OCI-LY3 (cell line): Measurements from ENCODE around the gene CUX1.

Experiments used
- H2AFZ ChIP-seq: fragments of 200-600, 300-600 bp; shearing (Covaris generic); 2 replicates; pipeline ENCODE4 v1.6.0; 2014; ENCODE audit warnings: antibody characterized with exemption, low read depth, low read length
- H3K27ac ChIP-seq: fragments of 200-600, 300-600 bp; sonication (generic); 2 replicates; pipeline ENCODE4 v1.5.1; 2014; ENCODE audit warnings: mild to moderate bottlenecking, low read length, moderate library complexity, mixed read lengths
- H3K27me3 ChIP-seq: fragments of 200-600, 300-600 bp; sonication (generic); 2 replicates; pipeline ENCODE4 v1.6.1; 2014; ENCODE audit warnings: low read depth, low read length, mixed read lengths
- H3K36me3 ChIP-seq: fragments of 200-600, 300-600 bp; sonication (generic); replicated peaks from 2 replicates; pipeline ENCODE3; 2014; ENCODE audit warnings: low read depth, low read length, mixed read lengths
- H3K4me1 ChIP-seq: fragments of 300-600, 200-600 bp; sonication (generic); 2 replicates; pipeline ENCODE4 v1.6.1; 2014; ENCODE audit warnings: low read length, mixed read lengths
- H3K4me2 ChIP-seq: fragments of 200-600, 300-600 bp; sonication (generic); 2 replicates; pipeline ENCODE4 v1.6.1; 2014; ENCODE audit warnings: low read length, mixed read lengths
- H3K4me3 ChIP-seq: fragments of 300-600, 200-600 bp; sonication (generic); 2 replicates; pipeline ENCODE4 v1.5.1; 2014; ENCODE audit warnings: antibody characterized with exemption, mild to moderate bottlenecking, low read length, moderate library complexity
- H3K79me2 ChIP-seq: fragments of 300-600, 200-600 bp; shearing (Covaris generic); 2 replicates; pipeline ENCODE4 v1.6.1; 2014; ENCODE audit warnings: mild to moderate bottlenecking, low read length, mixed read lengths
- H3K9ac ChIP-seq: fragments of 300-600, 200-600 bp; shearing (Covaris generic); 2 replicates; pipeline ENCODE4 v1.6.0; 2014; ENCODE audit warnings: mild to moderate bottlenecking, low read length, moderate library complexity
- H3K9me3 ChIP-seq: fragments of 200-600, 300-600 bp; shearing (Covaris generic); 2 replicates; pipeline ENCODE4 v1.6.1; 2014; ENCODE audit warnings: low read length, mixed read lengths; ENCODE audit not compliant: insufficient read depth
- H4K20me1 ChIP-seq: fragments of 200-600, 300-600 bp; sonication (generic); 2 replicates; pipeline ENCODE4 v1.6.1; 2016; ENCODE audit warnings: low read length, mixed read lengths; ENCODE audit not compliant: insufficient read depth
- CTCF ChIP-seq: fragments of 200-600, 300-600 bp; sonication (generic); IDR thresholded peaks from 2 replicates; pipeline ENCODE4 v1.5.1; 2014; ENCODE audit warnings: antibody characterized with exemption, low read length, low read depth
- EZH2phosphoT487 ChIP-seq: fragments of 200-600 bp; shearing (Covaris generic); IDR thresholded peaks from 2 replicates; pipeline ENCODE4 v1.6.1; 2018; ENCODE audit warnings: antibody characterized with exemption, mixed run types, low read depth

CUX1 gene

GRCh38 chr7:102069931-102070629, 252.7 kb downstream of the CUX1 start:
- no peaks in the 10 kb centered on the region for H3K9me3 ChIP-seq
- TF ChIP-seq EZH2phosphoT487, result no peak
- TF ChIP-seq CTCF, result peak; percentile 16; the same call in 1 of the 2 replicates
- H4K20me1 ChIP-seq, result peaks cover 2% of the 10 kb centered on the region; the same call in 1 of the 2 replicates
- H3K9ac ChIP-seq, result no peak overlapping the region
- no peak overlapping the region for H3K4me2 ChIP-seq
- no peaks in the 10 kb centered on the region for H3K27me3 ChIP-seq
- no peak overlapping the region for H2AFZ ChIP-seq
- H3K79me2 ChIP-seq, result no peaks in the 10 kb centered on the region
- peaks cover 5% of the 10 kb centered on the region for H3K4me1 ChIP-seq
- H3K4me3 ChIP-seq, result no peak overlapping the region
- H3K36me3 ChIP-seq, result peaks cover 19% of the 10 kb centered on the region
- no peak overlapping the region for H3K27ac ChIP-seq

- Histone ChIP-seq H3K9me3 (no peaks in the 10 kb centered on the region), H3K79me2 (no peaks in the 10 kb centered on the region), H4K20me1 (no peaks in the 10 kb centered on the region), H3K27ac (no peak overlapping the region), H3K36me3 (peaks cover 19% of the 10 kb centered on the region), H3K9ac (no peak overlapping the region), H3K27me3 (no peaks in the 10 kb centered on the region), H3K4me1 (no peaks in the 10 kb centered on the region), H2AFZ (no peak overlapping the region), H3K4me2 (no peak overlapping the region), H3K4me3 (no peak overlapping the region)
- TF ChIP-seq CTCF, result no peak
- no peak for TF ChIP-seq EZH2phosphoT487
Measured at GRCh38 chr7:102072003-102072402, 254.6 kb downstream of the CUX1 start.

GRCh38 chr7:102072636-102073209, 255.3 kb downstream of the CUX1 start:
- TF ChIP-seq EZH2phosphoT487 (no peak), CTCF (no peak)
- no peak overlapping the region for H3K9ac ChIP-seq
- H3K36me3 ChIP-seq, result peaks cover 19% of the 10 kb centered on the region
- no peaks in the 10 kb centered on the region for H3K79me2 ChIP-seq
- no peaks in the 10 kb centered on the region for H3K4me1 ChIP-seq
- H2AFZ ChIP-seq, result no peak overlapping the region
- no peaks in the 10 kb centered on the region for H3K9me3 ChIP-seq
- H3K27me3 ChIP-seq, result no peaks in the 10 kb centered on the region
- H3K4me3 ChIP-seq, result no peak overlapping the region
- H3K4me2 ChIP-seq, result no peak overlapping the region
- no peak overlapping the region for H3K27ac ChIP-seq
- no peaks in the 10 kb centered on the region for H4K20me1 ChIP-seq

GRCh38 chr7:102073931-102074880, 256.8 kb downstream of the CUX1 start:
- Histone ChIP-seq H4K20me1 (no peaks in the 10 kb centered on the region), H3K4me1 (no peaks in the 10 kb centered on the region), H3K27me3 (no peaks in the 10 kb centered on the region), H3K27ac (no peak overlapping the region), H2AFZ (no peak overlapping the region), H3K9ac (no peak overlapping the region), H3K79me2 (no peaks in the 10 kb centered on the region), H3K36me3 (peaks cover 19% of the 10 kb centered on the region), H3K4me3 (no peak overlapping the region), H3K9me3 (no peaks in the 10 kb centered on the region), H3K4me2 (no peak overlapping the region)
- no peak for TF ChIP-seq CTCF
- TF ChIP-seq EZH2phosphoT487, result no peak
